Lung (tissue), 12 donors: ENCODE results near the gene CACNA1C. TPM values are rescaled to one million over a fixed set of nuclear protein-coding genes. Genes with fewer than 3 reads are reported as not detected.

Experiments
- ATAC-seq: fragments of 200-7000 bp; cut with Tn5 transposase; one replicate; pipeline ENCODE4 v1.9.1; 2020; ENCODE audit warnings: moderate number of reproducible peaks; ENCODE audit not compliant: insufficient read depth, low FRiP score
- DNase-seq, 3 donors: peaks; one replicate each; pipeline ENCODE4 v3.0.0-alpha.2; 2013 to 2017
- H3K27ac ChIP-seq, 2 donors: one replicate each; pipeline ENCODE4 v1.5.1; 2013; ENCODE audit warnings: mild to moderate bottlenecking in 2 of 2, moderate library complexity in 2 of 2, control low read depth in 1 of 2, inconsistent platforms in 1 of 2, low read depth in 1 of 2, low read length in 1 of 2
- H3K27me3 ChIP-seq, 3 donors: one replicate each; pipeline ENCODE4 v1.5.1; 2013; ENCODE audit warnings: low read length in 2 of 3; ENCODE audit not compliant: control insufficient read depth in 3 of 3, insufficient read depth in 3 of 3
- H3K36me3 ChIP-seq, 4 donors: one replicate each; pipeline ENCODE4 v1.5.1; 2013; ENCODE audit warnings: low read length in 4 of 4, mild to moderate bottlenecking in 1 of 4, moderate library complexity in 1 of 4; ENCODE audit not compliant: control insufficient read depth in 4 of 4, insufficient read depth in 4 of 4
- H3K4me1 ChIP-seq, 5 donors: one replicate each; pipeline ENCODE4 v1.5.1; 2013; ENCODE audit warnings: low read length in 5 of 5, mild to moderate bottlenecking in 2 of 5, moderate library complexity in 1 of 5; ENCODE audit not compliant: control insufficient read depth in 5 of 5, insufficient read depth in 5 of 5
- H3K4me3 ChIP-seq: one replicate; pipeline ENCODE4 v1.5.1; 2013; ENCODE audit warnings: mild to moderate bottlenecking, control low read depth, moderate library complexity
- H3K9ac ChIP-seq, 2 donors: one replicate each; pipeline ENCODE4 v1.5.1; 2013; ENCODE audit warnings: low read length in 2 of 2, control low read depth in 1 of 2; ENCODE audit not compliant: insufficient read depth in 1 of 2
- H3K9me3 ChIP-seq, 4 donors: one replicate each; pipeline ENCODE4 v1.5.1; 2013; ENCODE audit warnings: low read length in 3 of 4, mild to moderate bottlenecking in 1 of 4, moderate library complexity in 1 of 4; ENCODE audit not compliant: control insufficient read depth in 4 of 4, insufficient read depth in 3 of 4
- CTCF ChIP-seq: IDR thresholded peaks from 2 replicates; pipeline ENCODE4 v1.5.1; 2012; ENCODE audit warnings: mild to moderate bottlenecking; ENCODE audit errors: control extremely low read depth, extremely low read depth
- WGBS, 2 donors: extraction: QIAGEN DNeasy Blood & Tissue Kit; methylation state at CpG; one replicate each; pipeline ENCODE4 v1.1.7; 2013; 5-methylcytosine and 5-hydroxymethylcytosine counted together
- polyA plus RNA-seq, 2 donors: library from polyadenylated mRNA; stranded (reverse); fragments of 200-250 nt; gene quantifications; one replicate each; pipeline ENCODE4 v1.2.1, GENCODE V29; 2013
- total RNA-seq, 2 donors: library from RNA; depleted of rRNA in 1 of 2; stranded (reverse); fragments of >200 nt in 1 of 2; gene quantifications; one replicate each; pipeline ENCODE4 v1.2.1, GENCODE V29; 2014 to 2021
- donor health status: control.
- donor health status: control.
- donor health status: Bipolar disorder and iron deficiency.
- donor health status: healthy.
- donor health status: DM: yes; HTN: yes; CAD: no.

Gene CACNA1C
- total and polyA plus RNA-seq, 4 donors = 3.2 to 17.5 (median 7.5) TPM

GRCh38 chr12:2523844-2524243, 471.1 kb downstream of the CACNA1C start:
- no peak for DNase-seq
- WGBS, 2 donors = 85 to 90% methylated on average over 6 of the region's 6 CpGs
- Histone ChIP-seq H3K9me3 (peaks cover 0 to 6% (median 0%) of the 10 kb centered on the region in 4 donors), H3K9ac (no peak overlapping the region), H3K27me3 (peaks cover 0 to 2% (median 0%) of the 10 kb centered on the region in 3 donors), H3K4me1 (peaks cover 0 to 3% (median 0%) of the 10 kb centered on the region in 5 donors), H3K27ac (no peak overlapping the region), H3K36me3 (no peaks in the 10 kb centered on the region), H3K4me3 (no peak overlapping the region)
- no peak for ATAC-seq
- TF ChIP-seq CTCF = no peak

DNA sequence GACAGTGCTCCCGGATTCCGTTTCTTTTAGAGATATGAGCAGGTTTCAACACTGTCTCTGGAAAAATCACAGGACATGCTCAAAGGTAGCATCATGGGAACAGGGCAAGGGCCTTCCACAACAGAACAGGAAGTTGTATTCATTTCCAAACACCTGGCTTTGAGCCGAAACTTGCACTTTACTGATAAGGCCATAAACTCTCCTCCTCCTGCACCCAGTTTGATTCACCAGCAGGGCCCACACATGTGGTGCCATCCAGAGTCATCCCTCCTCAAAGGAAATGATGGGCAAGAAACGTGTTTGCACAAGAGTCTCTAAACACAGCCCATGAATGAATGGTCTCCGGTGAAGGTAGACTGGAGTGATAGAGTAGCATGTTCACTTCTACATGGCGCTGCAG, 473.6 kb downstream of the CACNA1C start:
- Histone ChIP-seq H3K36me3 (peaks cover 0 to 2% (median 0%) of the 10 kb centered on the region in 4 donors), H3K4me3 (no peak overlapping the region), H3K9ac (no peak overlapping the region), H3K9me3 (no peaks in the 10 kb centered on the region), H3K27ac (no peak overlapping the region), H3K4me1 (peaks cover 0 to 3% (median 0%) of the 10 kb centered on the region in 5 donors), H3K27me3 (peaks cover 0 to 2% (median 0%) of the 10 kb centered on the region in 3 donors)
- WGBS, 2 donors = 68 to 78% methylated on average over 6 of the region's 6 CpGs
- DNase-seq (no peak), ATAC-seq (no peak)
- TF ChIP-seq CTCF = no peak

DNA sequence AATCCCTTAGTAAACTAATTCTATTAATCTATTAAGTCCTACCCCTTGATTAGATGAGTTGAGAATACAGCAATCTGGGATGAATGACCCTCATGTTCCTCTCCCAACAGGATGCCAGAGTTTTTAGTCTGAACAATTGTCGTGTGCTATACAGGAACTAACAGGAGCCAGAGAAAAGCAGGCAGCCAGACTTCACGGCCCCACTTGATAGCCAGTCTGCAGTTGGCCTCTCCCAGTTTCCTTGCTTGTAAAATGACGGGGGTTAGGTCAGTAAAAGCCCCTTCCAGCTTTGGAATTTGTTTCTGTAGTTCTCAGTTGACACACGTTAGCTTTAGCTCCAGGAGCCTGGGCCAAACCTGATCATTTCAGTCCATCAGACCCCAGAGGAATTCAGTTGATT, 475.2 kb downstream of the CACNA1C start:
- Histone ChIP-seq H3K9me3 (no peaks in the 10 kb centered on the region), H3K9ac (no peak overlapping the region), H3K4me1 (peaks cover 0 to 3% (median 0%) of the 10 kb centered on the region in 5 donors), H3K27me3 (no peaks in the 10 kb centered on the region), H3K27ac (no peak overlapping the region), H3K36me3 (peaks cover 0 to 2% (median 0%) of the 10 kb centered on the region in 4 donors), H3K4me3 (no peak overlapping the region)
- no peak for ATAC-seq
- no peak for TF ChIP-seq CTCF
- WGBS, 2 donors = 56 to 79% methylated on average over 4 of the region's 4 CpGs
- DNase-seq = no peak

GRCh38 chr12:2529807-2530206, 477.0 kb downstream of the CACNA1C start:
- TF ChIP-seq CTCF = no peak
- ATAC-seq = no peak
- no peak overlapping the region for H3K4me3 ChIP-seq
- no peaks in the 10 kb centered on the region for H3K27me3 ChIP-seq
- no peak overlapping the region for H3K27ac ChIP-seq
- peaks cover 0 to 2% (median 0%) of the 10 kb centered on the region in 4 donors for H3K36me3 ChIP-seq
- peaks cover 0 to 3% (median 0%) of the 10 kb centered on the region in 5 donors for H3K4me1 ChIP-seq
- 70 to 76% methylated on average over 2 of the region's 2 CpGs for WGBS, 2 donors
- no peak for DNase-seq
- no peaks in the 10 kb centered on the region for H3K9me3 ChIP-seq
- no peak overlapping the region for H3K9ac ChIP-seq
